HG03439 (cell line): ENCODE measurements around the gene SAMD4A.

Experiments used
- ATAC-seq: cut with Tn5 transposase; IDR thresholded peaks from one replicate; pipeline ENCODE4 v1.9.1; 2021; ENCODE audit warnings: mild to moderate bottlenecking, moderate library complexity; ENCODE audit not compliant: unreplicated experiment

Gene SAMD4A

DNA sequence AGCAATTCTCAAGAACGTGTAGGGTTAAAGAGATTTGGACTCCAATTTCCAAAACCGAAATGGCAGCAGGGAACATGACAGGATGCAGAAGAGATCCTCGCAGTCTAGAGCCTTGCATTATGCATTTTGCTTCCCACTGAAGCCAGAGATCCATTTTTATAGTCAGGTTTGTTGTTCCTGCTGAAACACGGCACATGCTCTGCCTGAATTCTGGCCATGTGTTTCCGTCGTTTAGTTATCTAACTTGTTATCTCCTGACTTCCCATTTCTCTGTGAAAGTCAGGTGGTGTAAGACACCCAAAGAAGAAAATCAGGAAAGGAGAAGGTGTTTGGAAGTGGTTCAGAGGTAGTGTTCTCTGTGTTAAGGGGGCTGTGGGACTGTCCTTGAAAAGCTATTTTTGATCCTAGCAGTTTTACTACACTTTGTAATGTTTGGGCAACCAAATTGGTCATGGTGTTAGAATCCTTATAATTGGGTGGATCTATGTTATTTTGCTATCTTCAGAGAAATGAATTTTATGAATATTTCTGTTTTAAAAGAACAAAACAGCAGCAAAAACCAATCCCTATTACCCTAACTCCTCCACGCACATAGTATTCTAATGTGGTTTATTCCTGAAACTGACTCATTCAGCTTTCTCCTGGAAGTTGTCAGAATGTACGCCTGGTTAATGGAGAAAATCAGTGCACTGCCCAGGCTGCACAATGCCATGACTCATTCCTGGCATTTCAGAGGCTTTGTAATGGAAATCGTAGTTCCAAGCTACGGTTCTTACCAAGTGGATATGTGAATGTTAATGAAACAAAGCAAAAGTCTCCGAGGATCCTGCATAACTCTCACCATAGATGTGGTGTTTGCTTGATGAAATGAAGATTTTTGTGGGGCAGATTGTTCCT lies 110.1 kb downstream of the SAMD4A start:
- no peak for ATAC-seq

- no peak for ATAC-seq
Measured at GRCh38 chr14:54680651-54681050, 113.7 kb downstream of the SAMD4A start.

DNA sequence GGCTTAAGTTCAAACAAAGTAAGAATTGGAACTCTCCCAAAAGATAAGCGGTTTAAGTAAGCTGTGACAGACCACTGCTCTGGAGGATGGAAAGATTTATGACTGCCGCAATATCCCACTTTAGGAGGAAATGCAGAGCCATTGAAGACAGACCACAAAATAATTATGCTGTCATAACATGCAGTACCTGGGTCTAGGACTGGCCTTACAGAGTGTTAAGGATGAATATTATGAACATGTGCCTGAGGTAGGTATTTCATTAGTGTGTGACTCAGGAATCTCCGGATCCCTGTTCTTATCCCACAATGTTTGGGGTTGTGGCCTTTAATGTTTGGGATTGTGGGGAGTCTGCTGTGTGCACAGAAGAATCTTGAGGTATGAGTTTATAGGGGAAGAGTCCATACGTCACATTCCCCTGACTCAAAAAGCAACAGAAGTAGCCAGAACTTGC lies 114.9 kb downstream of the SAMD4A start:
- ATAC-seq: no peak

GRCh38 chr14:54682578-54682977 lies 115.7 kb downstream of the SAMD4A start:
- no peak for ATAC-seq

DNA sequence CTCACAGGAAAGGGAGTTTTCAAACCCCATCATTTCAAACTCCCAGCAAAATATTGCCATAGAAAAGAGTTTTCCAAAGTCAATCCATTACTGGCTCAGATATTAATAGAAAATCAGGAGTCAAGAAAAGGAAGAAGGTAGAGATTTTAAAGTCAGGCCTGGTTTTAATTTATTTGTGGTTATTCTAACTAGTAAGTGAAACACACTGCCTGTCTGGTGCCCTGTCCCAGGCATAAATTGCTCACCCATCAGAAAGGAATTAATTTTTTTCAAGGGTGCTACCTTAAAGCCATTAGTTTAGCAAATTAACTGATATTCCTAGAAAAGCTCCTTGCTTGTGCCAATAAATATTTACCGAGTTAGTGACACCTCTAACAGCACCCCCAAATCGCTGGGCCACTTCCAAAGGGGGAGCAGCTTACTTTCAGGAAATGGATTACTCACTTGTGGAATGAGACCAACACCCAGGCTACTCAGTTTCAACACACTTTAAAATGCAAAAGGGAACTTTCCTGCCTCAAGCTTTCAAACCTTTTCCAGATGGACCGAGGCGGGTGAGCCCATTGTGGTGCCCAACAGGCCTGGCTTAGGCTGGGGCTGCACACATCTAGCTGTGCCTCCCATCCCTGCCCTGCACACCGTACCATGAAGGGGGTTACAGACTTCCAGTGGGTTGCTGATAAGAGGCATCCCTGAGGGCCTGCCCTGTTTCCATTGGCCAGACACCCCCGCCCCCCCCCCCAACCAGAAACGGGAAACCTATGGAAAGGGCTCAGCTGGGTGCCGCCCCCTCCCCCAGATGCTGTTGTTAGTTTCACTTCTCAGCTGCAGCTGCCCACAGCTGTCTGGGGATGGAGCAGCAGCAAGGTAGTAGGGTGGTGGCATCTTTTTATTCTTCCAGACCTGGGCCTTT lies 117.2 kb downstream of the SAMD4A start:
- ATAC-seq: no peak

GRCh38 chr14:54685286-54685845 lies 118.4 kb downstream of the SAMD4A start:
- no peak for ATAC-seq

GRCh38 chr14:54686219-54686870 lies 119.4 kb downstream of the SAMD4A start:
- no peak for ATAC-seq

- no peak for ATAC-seq
Measured at GRCh38 chr14:54686871-54687749, 120.2 kb downstream of the SAMD4A start.

DNA sequence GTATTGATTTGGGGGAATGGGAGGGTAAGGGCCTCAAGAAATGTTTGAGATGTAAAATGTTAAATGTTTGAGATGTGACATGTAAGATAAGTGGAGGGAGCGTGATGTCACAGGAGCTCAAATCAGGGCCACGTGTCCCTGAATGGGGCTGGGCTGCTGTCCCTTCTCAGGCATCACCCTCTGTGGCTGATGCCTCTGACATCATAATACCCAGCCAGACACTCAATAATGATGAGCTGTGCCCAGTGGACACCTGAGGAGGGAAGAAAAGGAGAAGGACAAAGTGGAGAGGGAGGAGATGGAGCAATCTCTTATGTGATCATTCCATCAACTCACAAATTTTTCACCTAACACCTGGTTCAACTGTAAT lies 120.8 kb downstream of the SAMD4A start:
- ATAC-seq: no peak

DNA sequence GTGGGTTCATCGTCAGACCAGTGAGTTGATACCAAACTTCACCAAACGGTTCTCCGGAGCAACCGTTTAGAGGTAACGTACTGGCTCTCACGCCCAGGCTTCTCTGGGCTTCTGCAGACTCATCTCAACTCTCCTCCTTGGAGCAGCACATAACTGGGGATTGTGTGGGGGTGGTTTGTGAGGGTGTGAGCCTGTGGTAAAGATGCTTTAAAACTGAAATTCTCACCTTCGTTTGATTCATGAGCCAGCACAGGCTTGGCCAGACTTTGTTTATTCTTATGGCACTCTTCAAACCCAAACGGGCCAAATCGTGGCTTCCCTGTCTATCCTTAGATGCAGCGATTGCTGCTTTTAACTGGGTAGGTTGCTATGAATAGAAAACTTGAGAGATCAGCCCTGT lies 121.3 kb downstream of the SAMD4A start:
- no peak for ATAC-seq

DNA sequence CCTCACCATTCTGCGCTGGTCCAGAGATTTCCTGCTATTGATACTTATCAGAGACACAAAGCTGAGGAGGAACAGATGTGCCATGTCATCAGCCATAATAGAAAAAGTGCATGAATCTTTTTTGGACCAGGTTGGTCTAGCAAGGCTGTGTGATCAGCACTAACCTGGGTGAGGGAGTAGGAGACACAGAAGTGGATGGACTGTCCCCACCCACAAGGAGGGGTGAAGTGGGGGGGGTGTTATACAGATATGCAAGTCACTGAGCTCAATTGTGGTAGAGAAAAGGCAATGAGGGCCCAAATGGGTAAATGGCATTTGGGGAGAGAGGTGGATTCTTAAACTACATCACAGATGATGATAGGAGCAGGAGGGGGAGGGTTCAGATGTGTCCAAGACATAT lies 123.0 kb downstream of the SAMD4A start:
- ATAC-seq: no peak

DNA sequence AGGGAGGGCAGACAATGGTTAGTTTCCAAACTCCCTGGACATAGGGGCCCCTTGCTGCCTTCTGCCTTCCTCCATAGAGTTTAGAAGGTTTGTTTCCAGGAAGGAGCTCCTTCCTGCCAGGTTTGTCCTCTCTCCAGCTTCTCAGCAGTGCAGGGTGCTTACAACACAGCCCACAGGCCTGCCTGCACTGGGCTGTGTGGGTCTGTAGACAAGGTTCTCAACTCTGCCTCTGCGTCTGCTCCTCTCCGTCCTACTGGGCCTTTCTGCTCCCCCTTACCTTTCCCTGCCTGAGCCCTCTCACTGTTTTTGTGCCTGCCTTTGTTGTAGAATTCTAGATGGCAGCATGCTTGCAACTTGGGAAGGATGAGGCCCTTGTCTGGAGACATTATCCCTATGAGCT lies 124.0 kb downstream of the SAMD4A start:
- ATAC-seq: no peak

DNA sequence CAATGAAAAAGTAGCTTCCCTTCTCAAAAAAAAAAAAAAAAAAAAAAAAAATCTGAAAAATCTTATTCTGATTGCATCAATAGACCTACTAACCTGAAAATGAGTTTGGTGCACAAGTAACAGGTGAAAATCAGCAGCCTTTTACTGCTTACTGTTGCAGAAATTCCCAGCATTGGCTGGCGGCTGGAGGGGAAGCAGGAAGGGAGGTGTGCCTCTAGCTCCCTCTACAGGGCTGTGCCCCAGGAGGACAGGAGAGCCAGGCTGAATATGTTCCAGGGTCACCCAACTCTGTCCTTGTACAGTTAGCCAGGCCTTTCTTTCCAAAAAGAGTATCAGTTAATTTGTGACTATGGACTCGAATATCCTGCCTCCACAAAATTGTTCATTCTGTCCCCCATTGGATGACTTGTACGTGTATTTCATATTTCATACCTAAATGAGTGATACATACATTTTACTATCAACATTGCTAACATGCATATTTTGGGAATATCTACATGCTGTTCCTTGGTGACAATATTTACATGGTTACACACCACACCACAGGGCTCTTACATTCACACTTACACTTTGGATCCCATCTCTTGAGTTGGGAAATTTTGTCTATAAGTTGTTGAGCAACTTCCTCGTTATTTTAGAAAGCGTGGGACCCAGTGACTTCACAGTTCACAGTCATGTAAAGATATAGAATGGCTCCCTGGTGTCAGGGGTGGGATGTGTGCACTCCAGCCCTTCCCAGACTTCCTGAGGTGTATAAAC lies 124.8 kb downstream of the SAMD4A start:
- peak; percentile 59 for ATAC-seq

DNA sequence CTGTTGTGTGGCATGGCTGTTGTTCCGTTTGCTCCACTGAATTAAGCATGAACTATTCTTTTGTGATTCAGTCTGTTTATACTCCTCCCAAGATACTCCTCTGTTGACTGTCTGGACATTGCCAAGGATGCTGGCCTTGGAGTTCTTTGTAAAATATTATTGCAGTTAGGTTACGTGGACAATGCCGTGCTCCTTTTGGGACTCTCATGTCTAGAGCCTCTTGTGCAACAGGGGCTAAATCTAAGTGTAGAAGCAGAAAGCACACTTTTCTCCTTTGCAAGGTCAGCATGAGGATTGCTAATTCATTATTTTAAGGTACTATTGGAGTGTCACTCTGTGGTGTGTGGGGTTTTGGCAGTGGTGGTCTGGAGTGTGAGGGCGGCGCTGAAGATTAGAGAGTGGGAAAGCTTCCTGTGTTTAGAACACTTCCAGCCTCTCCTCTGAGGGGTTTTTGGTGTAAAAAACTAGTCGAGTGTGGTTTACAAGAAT lies 125.4 kb downstream of the SAMD4A start:
- no peak for ATAC-seq

GRCh38 chr14:54693761-54694160 lies 126.8 kb downstream of the SAMD4A start:
- no peak for ATAC-seq

DNA sequence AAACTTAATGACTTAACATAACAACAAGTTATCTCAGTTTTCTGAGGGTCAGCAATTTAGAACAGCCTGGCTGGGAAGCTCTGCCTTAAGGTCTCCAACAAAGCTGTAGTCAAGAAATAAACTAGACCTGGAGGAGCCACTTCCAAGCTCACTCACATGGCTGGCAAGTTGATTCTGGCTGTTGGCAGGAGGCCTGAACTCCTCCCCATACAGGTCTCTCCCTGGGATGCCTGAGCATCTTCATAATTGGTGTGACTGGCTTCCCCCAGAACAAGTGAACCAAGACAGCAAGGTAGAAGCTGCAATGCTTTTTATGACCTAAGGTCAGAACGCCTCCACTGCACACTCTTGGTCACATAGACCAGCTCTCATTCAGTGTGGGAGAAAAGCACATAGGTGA lies 128.3 kb downstream of the SAMD4A start:
- no peak for ATAC-seq

DNA sequence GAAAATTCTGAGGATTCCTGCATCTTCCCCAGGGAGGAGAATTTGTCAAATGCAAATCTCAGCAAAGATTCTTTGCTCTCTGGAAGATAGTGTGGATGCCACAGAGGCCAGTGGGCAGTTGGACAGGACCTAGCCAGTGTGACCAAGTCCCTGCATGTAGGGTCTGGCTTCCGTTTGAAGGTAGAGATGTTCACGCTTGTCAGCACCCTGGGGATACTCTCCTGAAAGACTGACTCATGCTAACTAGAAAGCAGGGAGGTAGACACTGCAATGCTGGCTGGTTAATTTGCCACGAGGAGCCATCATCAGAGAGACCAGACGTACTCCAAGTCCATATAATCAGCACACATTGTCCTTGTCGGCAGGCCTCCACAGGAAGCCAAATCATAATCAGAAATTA lies 130.1 kb downstream of the SAMD4A start:
- ATAC-seq: no peak

DNA sequence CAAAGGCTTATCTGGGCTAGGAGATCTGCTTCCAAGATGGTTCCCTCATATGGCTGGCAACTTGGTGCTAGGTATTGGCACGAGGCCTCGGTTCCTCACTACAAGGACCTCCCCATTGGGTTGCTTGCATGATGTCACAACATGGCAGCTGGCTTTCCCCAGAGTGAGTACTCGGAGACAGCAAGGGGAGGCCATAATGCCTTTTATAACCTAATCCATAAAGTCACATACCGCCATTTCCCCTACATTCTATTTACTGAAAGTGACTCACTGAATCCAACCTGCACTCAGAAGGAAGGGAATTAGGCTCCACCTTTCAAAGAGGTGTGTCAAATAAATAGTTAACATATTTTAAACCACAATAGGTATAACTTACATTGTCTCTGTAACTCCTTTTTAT lies 130.9 kb downstream of the SAMD4A start:
- no peak for ATAC-seq

DNA sequence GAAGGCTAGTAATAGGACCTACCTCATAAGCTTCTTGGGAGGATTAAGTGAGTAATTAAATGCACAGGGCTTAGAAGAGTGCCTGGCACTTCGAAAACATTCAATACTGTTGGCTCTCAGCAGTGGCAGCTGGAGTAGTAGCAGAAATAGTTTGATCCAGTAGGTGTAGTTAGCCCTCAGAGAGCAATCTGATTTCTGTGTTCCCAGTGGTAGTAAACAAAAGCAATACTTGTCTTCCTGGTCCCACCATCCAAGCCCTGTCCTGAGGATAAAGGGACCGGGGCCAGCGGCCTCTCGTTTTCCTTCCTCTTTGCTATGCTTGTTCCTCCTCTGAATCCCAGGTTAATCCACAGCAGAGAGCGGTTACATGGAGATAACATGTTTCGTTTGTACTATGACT lies 131.6 kb downstream of the SAMD4A start:
- no peak for ATAC-seq
